Thyroid gland (tissue), 4 donors: Measurements from ENCODE around the gene APBA3.

Experiments used
- POLR2A ChIP-seq, 2 donors: fragments of 450-650 bp; IDR thresholded peaks; one replicate each; pipeline ENCODE4 v1.6.1; 2017; ENCODE audit warnings: antibody characterized with exemption in 2 of 2, mild to moderate bottlenecking in 2 of 2, moderate library complexity in 1 of 2
- TF ChIP-seq, protein P1 (sequence below), 6 experiments: fragments of 200-600 bp in 3 of 6; fragments of 450-650 bp in 3 of 6; sonication (generic) in 3 of 6; IDR thresholded peaks; one replicate each; pipeline ENCODE4 v1.5.1; 2016 to 2019; ENCODE audit warnings: antibody characterized with exemption in 6 of 6, mild to moderate bottlenecking in 2 of 6, inconsistent platforms in 1 of 6, moderate library complexity in 1 of 6

- no peak for TF ChIP-seq POLR2A (IDR thresholded peaks at IDR 0.05)
- TF ChIP-seq, protein P1, sequence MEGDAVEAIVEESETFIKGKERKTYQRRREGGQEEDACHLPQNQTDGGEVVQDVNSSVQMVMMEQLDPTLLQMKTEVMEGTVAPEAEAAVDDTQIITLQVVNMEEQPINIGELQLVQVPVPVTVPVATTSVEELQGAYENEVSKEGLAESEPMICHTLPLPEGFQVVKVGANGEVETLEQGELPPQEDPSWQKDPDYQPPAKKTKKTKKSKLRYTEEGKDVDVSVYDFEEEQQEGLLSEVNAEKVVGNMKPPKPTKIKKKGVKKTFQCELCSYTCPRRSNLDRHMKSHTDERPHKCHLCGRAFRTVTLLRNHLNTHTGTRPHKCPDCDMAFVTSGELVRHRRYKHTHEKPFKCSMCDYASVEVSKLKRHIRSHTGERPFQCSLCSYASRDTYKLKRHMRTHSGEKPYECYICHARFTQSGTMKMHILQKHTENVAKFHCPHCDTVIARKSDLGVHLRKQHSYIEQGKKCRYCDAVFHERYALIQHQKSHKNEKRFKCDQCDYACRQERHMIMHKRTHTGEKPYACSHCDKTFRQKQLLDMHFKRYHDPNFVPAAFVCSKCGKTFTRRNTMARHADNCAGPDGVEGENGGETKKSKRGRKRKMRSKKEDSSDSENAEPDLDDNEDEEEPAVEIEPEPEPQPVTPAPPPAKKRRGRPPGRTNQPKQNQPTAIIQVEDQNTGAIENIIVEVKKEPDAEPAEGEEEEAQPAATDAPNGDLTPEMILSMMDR (IDR thresholded peaks at IDR 0.05): no peak
Measured at GRCh38 chr19:3762130-3762473, 610 bp upstream of the APBA3 start.
